ENCODE results near the gene PLB1.

DNA sequence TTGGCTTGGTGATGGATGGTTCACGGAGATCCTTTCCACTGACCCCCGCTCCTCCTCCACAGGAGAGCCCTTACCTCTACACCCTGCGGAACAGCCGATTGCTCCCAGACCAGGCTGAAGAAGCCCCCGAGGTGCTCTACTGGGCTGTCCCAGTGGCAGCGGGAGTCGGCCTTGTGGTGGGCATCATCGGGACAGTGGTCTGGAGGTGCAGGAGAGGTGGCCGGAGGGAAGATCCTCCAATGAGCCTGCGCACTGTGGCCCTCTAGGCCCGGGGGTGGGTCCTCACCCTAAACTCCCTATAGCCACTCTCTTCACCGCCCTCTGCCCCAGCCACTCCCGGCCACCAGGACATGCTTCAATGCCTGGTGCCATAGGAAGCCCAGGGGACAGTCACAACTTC is 146.9 kb downstream of the PLB1 start:
- TF ChIP-seq CTCF (IDR thresholded peaks at IDR 0.05) (no peak), EZH2 (IDR thresholded peaks at IDR 0.05; ENCODE audit: borderline replicate concordance, insufficient read depth, low read depth, low read length, poor library complexity, severe bottlenecking) (no peak)
